HepG2 (cell line): Measurements from ENCODE around the gene ARRDC1. TPM values are rescaled to one million over a fixed set of nuclear protein-coding genes. Genes with fewer than 3 reads are reported as not detected.

Experiments used
- ATAC-seq: fragments of 200-7000 bp; cut with Tn5 transposase; 3 replicates; pipeline ENCODE4 v1.9.1; 2020; ENCODE audit warnings: mild to moderate bottlenecking, moderate library complexity
- BruUV-seq: library from RNA; stranded (reverse); fragments of 400-500 nt; replicated peaks from 2 replicates; lab custom pipeline; 2021; lab: Mats Ljungman, UMichigan
- CTCF ChIA-PET: fragments of 300-600 bp; formaldehyde crosslinking; extraction: SDS; loops from one replicate; lab custom pipeline; 2021; ENCODE audit warnings: low total read pairs, inconsistent platforms, low intra/inter-chr PET ratio; lab: Yijun Ruan, JAX
- POLR2A ChIA-PET: fragments of 350-600 bp; sonication (Branson Sonifier 250); formaldehyde crosslinking; loops from one replicate; lab custom pipeline; 2020; ENCODE audit warnings: antibody characterized with exemption, inconsistent platforms; lab: Yijun Ruan, JAX
- DNase-seq: peaks from one replicate; pipeline ENCODE4 v3.0.0-alpha.2; 2015; ENCODE audit warnings: low spot score
- FAIRE-seq: peaks from 3 replicates; lab custom pipeline; 2011; peaks lifted over from hg19 to GRCh38; lab: Jason Lieb, UNC
- H2AFZ ChIP-seq: one replicate; pipeline ENCODE4 v1.6.1; 2011; ENCODE audit warnings: low read length, inconsistent platforms
- H3K27ac ChIP-seq: fragments of 300-600 bp; 3 replicates; pipeline ENCODE4 v1.8.0; 2011; ENCODE audit warnings: mixed run types, mild to moderate bottlenecking, mixed read lengths, low read length, inconsistent platforms; ENCODE audit not compliant: insufficient read depth; ENCODE audit errors: extremely low read length
- H3K27me3 ChIP-seq, 2 experiments: fragments of 200-600 bp in 1 of 2; 2 replicates in 1 of 2; 3 replicates in 1 of 2; pipeline versions ENCODE4 v1.6.0 to v1.8.0; 2011; ENCODE audit warnings: low read length in 2 of 2, mild to moderate bottlenecking in 2 of 2, moderate library complexity in 2 of 2, inconsistent platforms in 1 of 2; ENCODE audit not compliant: insufficient read depth in 2 of 2, control insufficient read depth in 1 of 2
- H3K36me3 ChIP-seq, 2 experiments: fragments of 200-600 bp in 1 of 2; replicated peaks in 1 of 2; 2 replicates in 1 of 2; 3 replicates in 1 of 2; pipeline versions ENCODE4 v1.5.1 to v1.8.0; 2011; ENCODE audit warnings: low read length in 2 of 2, inconsistent platforms in 1 of 2; ENCODE audit not compliant: insufficient read depth in 2 of 2, control insufficient read depth in 1 of 2
- H3K4me1 ChIP-seq: 2 replicates; pipeline ENCODE4 v1.5.1; 2012; ENCODE audit warnings: low read length, inconsistent platforms; ENCODE audit not compliant: insufficient read depth
- H3K4me2 ChIP-seq: 2 replicates; pipeline ENCODE4 v1.6.0; 2011; ENCODE audit warnings: low read depth, low read length, inconsistent platforms
- H3K4me3 ChIP-seq, 3 experiments: fragments of 200-600 bp in 1 of 3; sonication (generic), shearing (Covaris generic) in 1 of 3; replicated peaks in 1 of 3; 2 replicates each; pipeline ENCODE4 v1.5.1; 2011 to 2016; ENCODE audit warnings: low read length in 3 of 3, inconsistent platforms in 2 of 3, low read depth in 2 of 3, mild to moderate bottlenecking in 2 of 3, control low read depth in 1 of 3, mixed read lengths in 1 of 3; ENCODE audit not compliant: insufficient read depth in 1 of 3
- H3K79me2 ChIP-seq: one replicate; pipeline ENCODE4 v1.6.1; 2011; ENCODE audit warnings: low read length, inconsistent platforms; ENCODE audit not compliant: insufficient read depth
- H3K9ac ChIP-seq: 2 replicates; pipeline ENCODE4 v1.6.0; 2011; ENCODE audit warnings: mild to moderate bottlenecking, low read depth, low read length, inconsistent platforms; ENCODE audit not compliant: insufficient read depth
- H3K9me3 ChIP-seq: 2 replicates; pipeline ENCODE4 v1.5.1; 2012; ENCODE audit warnings: mild to moderate bottlenecking, low read length
- H4K20me1 ChIP-seq: 2 replicates; pipeline ENCODE4 v1.6.0; 2011; ENCODE audit warnings: inconsistent platforms, mild to moderate bottlenecking, low read length, moderate library complexity; ENCODE audit not compliant: insufficient read depth
- HCFC1 ChIP-seq: fragments of 150-350 bp; IDR thresholded peaks from 2 replicates; pipeline ENCODE4 v1.6.1; 2014; ENCODE audit warnings: low read depth, low read length
- HNRNPLL ChIP-seq: fragments of 200-400 bp; formaldehyde crosslinking; IDR thresholded peaks from 2 replicates; pipeline ENCODE4 v1.6.1; 2017; ENCODE audit warnings: mild to moderate bottlenecking, low read depth, low read length; ENCODE audit not compliant: poor library complexity, severe bottlenecking
- KDM1A ChIP-seq: IDR thresholded peaks from 2 replicates; pipeline ENCODE4 v1.6.1; 2016; ENCODE audit warnings: missing compliant biosample characterization
- MBD4 ChIP-seq: IDR thresholded peaks from 2 replicates; pipeline ENCODE4 v1.6.1; 2012; ENCODE audit warnings: low read length, inconsistent platforms, borderline replicate concordance
- SP4 ChIP-seq: sonication (generic); formaldehyde crosslinking; IDR thresholded peaks from 2 replicates; pipeline ENCODE4 v1.8.1; 2023; ENCODE audit warnings: mild to moderate bottlenecking, missing genetic modification reagents
- TBX3 ChIP-seq: fragments of 450-650 bp; IDR thresholded peaks from 2 replicates; pipeline ENCODE4 v1.6.1; 2017; ENCODE audit warnings: antibody characterized with exemption, mild to moderate bottlenecking, inconsistent platforms, borderline replicate concordance
- ZBTB40 ChIP-seq, 2 experiments: fragments of 450-650 bp in 1 of 2; sonication (generic) in 1 of 2; formaldehyde crosslinking in 1 of 2; IDR thresholded peaks; 2 replicates each; pipeline versions ENCODE4 v1.6.1 to v1.8.0; 2016 to 2022; ENCODE audit warnings: antibody characterized with exemption in 1 of 2, mild to moderate bottlenecking in 1 of 2, missing genetic modification reagents in 1 of 2
- WGBS: methylation state at CpG from one replicate; pipeline ENCODE4 v1.1.6; 2017; ENCODE audit warnings: low lambda C conversion rate; 5-methylcytosine and 5-hydroxymethylcytosine counted together
- in situ Hi-C: cut with HindIII; loops from 2 replicates; pipeline ENCODE4 v1.10.0; 2017; ENCODE audit warnings: low pct_unique_long_range_greater_than_20kb; ENCODE audit not compliant: extremely low pct_ligation_motif_present
- intact Hi-C: fragments of 100-400 bp; cut with micrococcal nuclease; formaldehyde crosslinking; loops from one replicate; pipeline ENCODE4 v1.10.0; 2022; ENCODE audit not compliant: unreplicated experiment
- polyA plus RNA-seq, 8 experiments: library from polyadenylated mRNA; depleted of rRNA in 3 of 8; stranded (reverse) in 7 of 8; unstranded in 1 of 8; fragments of >200 nt; fragmentation: Illumina TruSeq in 4 of 8; extraction: Trizol in 4 of 8; gene quantifications; 2 replicates each; pipeline versions ENCODE4 v1.2.1 to v1.2.3, GENCODE V29; 2011 to 2016; ENCODE audit warnings: low read depth in 4 of 8, missing spikeins in 1 of 8, mixed read lengths in 1 of 8; ENCODE audit not compliant: insufficient read depth in 1 of 8
- total RNA-seq, 5 experiments: library from RNA; depleted of rRNA; stranded (reverse); fragments of >200 nt; fragmentation: Illumina TruSeq; extraction: Trizol; gene quantifications; 2 replicates each; pipeline ENCODE4 v1.2.3, GENCODE V29; 2016; ENCODE audit warnings: low read depth in 1 of 5

ARRDC1 gene
- total and polyA plus RNA-seq, 2 of the 13 experiments (the other 11 are each of a cell fraction or from before 2014, with no cell fraction given), result 21.7 to 44.4 TPM

GRCh38 chr9:137569609-137570203, 35.8 kb upstream of the ARRDC1 start:
- Histone ChIP-seq H3K4me3 (no peak overlapping the region), H3K9ac (no peak overlapping the region), H3K79me2 (peaks cover 9% of the 10 kb centered on the region), H3K27me3 (no peaks in the 10 kb centered on the region), H4K20me1 (no peaks in the 10 kb centered on the region), H3K4me2 (no peak overlapping the region), H3K4me1 (no peaks in the 10 kb centered on the region), H3K9me3 (no peaks in the 10 kb centered on the region), H3K27ac (no peak overlapping the region), H3K36me3 (peaks cover 9 to 37% of the 10 kb centered on the region in 2 experiments; a peak in 4 of 5 replicates), H2AFZ (no peak overlapping the region)
- in situ Hi-C loops, result no loop called here
- 98% methylated on average over 5 of the region's 5 CpGs for WGBS
- DNase-seq (no peak), ATAC-seq (no peak), FAIRE-seq (no peak)
- intact Hi-C loops, result no loop called here
- ChIA-PET POLR2A (no interaction called here), CTCF (no interaction called here)
- no TSS peak for BruUV-seq
- TF ChIP-seq SP4 (CRISPR knock-in tag) (no peak), KDM1A (CRISPR knock-in tag) (no peak), MBD4 (no peak), TBX3 (no peak)

- POLR2A ChIA-PET, result no interaction called here
- TF ChIP-seq ZBTB40 (IDR thresholded peaks at IDR 0.05) (no peak), ZBTB40 (CRISPR knock-in tag; IDR thresholded peaks at IDR 0.05) (no peak), HCFC1 (no peak), HNRNPLL (no peak)
Measured at GRCh38 chr9:137570566-137570965, 34.9 kb upstream of the ARRDC1 start.

More at GRCh38 chr9:137570566-137570965, 34.9 kb upstream of the ARRDC1 start:
- no peak overlapping the region for H3K4me2 ChIP-seq
- H4K20me1 ChIP-seq, result no peaks in the 10 kb centered on the region
- no TSS peak for BruUV-seq
- no peak for ATAC-seq
- H3K27ac ChIP-seq, result no peak overlapping the region
- no peaks in the 10 kb centered on the region for H3K27me3 ChIP-seq
- no peak for FAIRE-seq
- H3K36me3 ChIP-seq, result peaks cover 13 to 44% of the 10 kb centered on the region in 2 experiments; a peak in 4 of 5 replicates
- DNase-seq, result no peak
- H3K4me3 ChIP-seq, result no peak overlapping the region
- peaks cover 11% of the 10 kb centered on the region for H3K79me2 ChIP-seq
- intact Hi-C loops (no loop called here), in situ Hi-C loops (no loop called here)
- H3K4me1 ChIP-seq, result no peaks in the 10 kb centered on the region
- CTCF ChIA-PET, result no interaction called here
- H3K9me3 ChIP-seq, result no peaks in the 10 kb centered on the region
- WGBS, result 98% methylated on average over 3 of the region's 3 CpGs
- H2AFZ ChIP-seq, result no peak overlapping the region
- no peak overlapping the region for H3K9ac ChIP-seq
